GM12864 (cell line): ENCODE data around the gene XRCC5.

Experiments used
- DNase-seq: peaks from one replicate; pipeline ENCODE4 v3.0.0-alpha.2; 2011; ENCODE audit warnings: low read depth
- H3K4me3 ChIP-seq: 2 replicates; pipeline ENCODE4 v1.5.1; 2011; ENCODE audit warnings: mild to moderate bottlenecking, low read depth, low read length, control low read depth
- CTCF ChIP-seq: IDR thresholded peaks from 2 replicates; pipeline ENCODE4 v1.5.1; 2011; ENCODE audit warnings: low read depth, mild to moderate bottlenecking, moderate library complexity, low read length, control low read depth, inconsistent platforms; ENCODE audit errors: missing control alignments

The XRCC5 gene

GRCh38 chr2:216083464-216084281 is 25.5 kb upstream of the XRCC5 start:
- no peak for DNase-seq
- TF ChIP-seq CTCF, result no peak
- H3K4me3 ChIP-seq, result no peak overlapping the region

- TF ChIP-seq CTCF, result no peak
Observed at GRCh38 chr2:216084547-216084946, 24.6 kb upstream of the XRCC5 start.

DNA sequence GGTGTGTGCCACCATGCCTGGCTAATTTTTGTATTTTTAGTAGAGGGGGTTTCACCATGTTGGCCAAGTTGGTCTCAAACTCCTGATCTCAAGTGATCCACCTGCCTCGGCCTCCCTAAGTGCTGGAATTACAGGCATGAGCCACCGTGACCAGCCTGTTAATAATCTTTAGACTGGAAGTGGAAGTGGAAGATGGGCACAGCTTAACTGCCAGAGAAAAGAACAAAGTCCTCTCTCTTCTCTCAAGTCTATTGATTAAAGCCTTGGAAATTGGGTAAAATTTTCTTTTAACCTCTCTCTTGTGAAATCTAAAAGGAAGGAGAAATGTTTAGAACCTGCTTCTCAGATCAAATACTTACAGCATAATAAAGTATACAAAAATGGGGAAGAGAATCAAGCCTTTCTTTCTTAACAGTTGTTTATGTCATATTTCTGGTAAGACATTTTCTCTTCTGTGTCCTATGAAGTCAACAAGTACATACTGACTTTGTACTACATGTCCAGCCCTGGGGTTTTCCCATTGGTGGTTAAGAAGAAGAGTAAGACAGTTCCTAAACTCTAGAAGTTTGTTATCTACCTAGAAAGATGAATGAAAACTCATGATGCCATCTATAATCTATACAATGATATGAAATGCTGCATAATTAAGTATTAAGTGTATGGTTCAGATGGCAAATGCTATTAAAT is 22.8 kb upstream of the XRCC5 start:
- TF ChIP-seq CTCF, result no peak
- no peak overlapping the region for H3K4me3 ChIP-seq
- no peak for DNase-seq

More at GRCh38 chr2:216084547-216084946, 24.6 kb upstream of the XRCC5 start:
- DNase-seq, result no peak
- no peak overlapping the region for H3K4me3 ChIP-seq

- no peak for DNase-seq
- no peak overlapping the region for H3K4me3 ChIP-seq
- no peak for TF ChIP-seq CTCF
Observed at GRCh38 chr2:216090369-216090786, 18.8 kb upstream of the XRCC5 start.

DNA sequence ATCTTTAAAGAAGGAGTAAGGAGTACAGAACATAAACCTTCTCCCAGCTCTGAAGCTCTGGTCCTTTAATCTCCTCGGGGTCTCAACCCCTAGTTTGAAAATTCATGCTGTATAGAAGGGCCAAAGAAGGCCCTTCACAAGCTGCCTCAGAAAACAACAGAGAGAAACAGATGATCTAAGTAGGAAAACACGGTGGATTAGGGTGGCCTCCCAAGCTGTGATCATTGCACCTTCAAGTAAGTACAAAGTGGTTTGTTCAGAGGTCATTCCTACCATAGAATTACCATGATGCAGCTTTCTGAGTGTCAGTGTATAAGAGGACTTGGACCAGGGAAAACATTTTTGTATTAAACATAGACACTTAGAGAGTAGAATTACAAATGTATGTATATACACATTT is 16.5 kb upstream of the XRCC5 start:
- no peak for DNase-seq
- TF ChIP-seq CTCF, result no peak
- H3K4me3 ChIP-seq, result no peak overlapping the region

GRCh38 chr2:216094701-216095100 is 14.4 kb upstream of the XRCC5 start:
- DNase-seq, result no peak
- H3K4me3 ChIP-seq, result no peak overlapping the region
- TF ChIP-seq CTCF, result no peak
